Duodenal mucosa (tissue), 2 donors: ENCODE results near the gene ZCCHC10.

Source experiments
- H3K27ac ChIP-seq: one replicate; pipeline ENCODE4 v1.7.0; 2013; ENCODE audit warnings: low read depth, low read length
- H3K27me3 ChIP-seq, 2 donors: one replicate each; pipeline ENCODE4 v1.7.0; 2013; ENCODE audit warnings: low read length in 2 of 2, control low read depth in 1 of 2; ENCODE audit not compliant: insufficient read depth in 2 of 2, control insufficient read depth in 1 of 2
- H3K36me3 ChIP-seq, 2 donors: one replicate each; pipeline ENCODE4 v1.7.0; 2013; ENCODE audit warnings: low read length in 2 of 2, control low read depth in 1 of 2; ENCODE audit not compliant: insufficient read depth in 2 of 2, control insufficient read depth in 1 of 2
- H3K4me1 ChIP-seq, 2 donors: one replicate each; pipeline ENCODE4 v1.7.0; 2013; ENCODE audit warnings: low read length in 2 of 2, control low read depth in 1 of 2; ENCODE audit not compliant: insufficient read depth in 2 of 2, control insufficient read depth in 1 of 2
- H3K4me3 ChIP-seq, 2 donors: one replicate each; pipeline ENCODE4 v1.7.0; 2013; ENCODE audit warnings: low read length in 2 of 2, low read depth in 1 of 2
- H3K9ac ChIP-seq, 2 donors: one replicate each; pipeline ENCODE4 v1.7.0; 2013; ENCODE audit warnings: low read length in 2 of 2, low read depth in 1 of 2
- H3K9me3 ChIP-seq, 2 donors: one replicate each; pipeline ENCODE4 v1.7.0; 2013; ENCODE audit warnings: low read length in 2 of 2, control low read depth in 1 of 2; ENCODE audit not compliant: control insufficient read depth in 1 of 2

The ZCCHC10 gene

GRCh38 chr5:133054697-133055471 lies 28.5 kb upstream of the ZCCHC10 start:
- Histone ChIP-seq H3K9me3 (no peaks in the 10 kb centered on the region), H3K9ac (no peak overlapping the region), H3K4me3 (no peak overlapping the region), H3K27me3 (no peaks in the 10 kb centered on the region), H3K4me1 (peaks cover 25 to 29% of the 10 kb centered on the region in 2 donors), H3K27ac (no peak overlapping the region), H3K36me3 (no peaks in the 10 kb centered on the region)

GRCh38 chr5:133053448-133053847 lies 27.1 kb upstream of the ZCCHC10 start:
- H3K4me1 ChIP-seq, result peaks cover 29 to 36% of the 10 kb centered on the region in 2 donors
- no peaks in the 10 kb centered on the region for H3K9me3 ChIP-seq
- H3K4me3 ChIP-seq, result peak overlapping the region; percentile 96 to 97
- H3K27me3 ChIP-seq, result no peaks in the 10 kb centered on the region
- peak overlapping the region in 1 of 2 donors; percentile 98 for H3K9ac ChIP-seq
- H3K36me3 ChIP-seq, result no peaks in the 10 kb centered on the region
- H3K27ac ChIP-seq, result no peak overlapping the region

- H3K4me1 ChIP-seq, result peaks cover 29 to 36% of the 10 kb centered on the region in 2 donors
- peak overlapping the region; percentile 96 to 97 for H3K4me3 ChIP-seq
- H3K9ac ChIP-seq, result peak overlapping the region; percentile 98
- no peaks in the 10 kb centered on the region for H3K9me3 ChIP-seq
- peak overlapping the region; percentile 98 for H3K27ac ChIP-seq
- H3K36me3 ChIP-seq, result no peaks in the 10 kb centered on the region
- H3K27me3 ChIP-seq, result no peaks in the 10 kb centered on the region
These were observed 26.2 kb upstream of the ZCCHC10 start for GRCh38 chr5:133052317-133053175.

- Histone ChIP-seq H3K27ac (peak within 1 kb of the TSS; percentile 98), H3K27me3 (no peaks in the 10 kb centered on the region), H3K4me1 (peaks cover 29 to 31% of the 10 kb centered on the region in 2 donors), H3K4me3 (peak within 1 kb of the TSS; percentile 96 to 97), H3K9ac (peak within 1 kb of the TSS; percentile 98), H3K36me3 (no peaks in the 10 kb centered on the region), H3K9me3 (no peaks in the 10 kb centered on the region)
These were observed 25.4 kb upstream of the ZCCHC10 start, which contains the start of gene HSPA4 for GRCh38 chr5:133051542-133052316. Gene HSPA4, plus strand, starts transcription at chr5:133052013. Its CDS starts 238 bp downstream, at chr5:133052251.

- Histone ChIP-seq H3K36me3 (no peaks in the 10 kb centered on the region), H3K27ac (peak overlapping the region; percentile 98), H3K4me3 (peak overlapping the region; percentile 96 to 97), H3K27me3 (no peaks in the 10 kb centered on the region), H3K9me3 (no peaks in the 10 kb centered on the region), H3K4me1 (peaks cover 26 to 29% of the 10 kb centered on the region in 2 donors), H3K9ac (peak overlapping the region; percentile 98)
These were observed 24.8 kb upstream of the ZCCHC10 start for GRCh38 chr5:133051061-133051541.

GRCh38 chr5:133050521-133050920 lies 24.2 kb upstream of the ZCCHC10 start:
- Histone ChIP-seq H3K9ac (peak overlapping the region; percentile 98), H3K36me3 (no peaks in the 10 kb centered on the region), H3K27me3 (no peaks in the 10 kb centered on the region), H3K4me1 (peaks cover 26 to 29% of the 10 kb centered on the region in 2 donors), H3K27ac (no peak overlapping the region), H3K4me3 (peak overlapping the region; percentile 96 to 97), H3K9me3 (no peaks in the 10 kb centered on the region)

- Histone ChIP-seq H3K9ac (peak overlapping the region in 1 of 2 donors; percentile 9), H3K36me3 (no peaks in the 10 kb centered on the region), H3K27ac (no peak overlapping the region), H3K9me3 (no peaks in the 10 kb centered on the region), H3K4me3 (peak overlapping the region in 1 of 2 donors; percentile 2), H3K4me1 (peaks cover 26 to 29% of the 10 kb centered on the region in 2 donors), H3K27me3 (no peaks in the 10 kb centered on the region)
These were observed 23.3 kb upstream of the ZCCHC10 start for GRCh38 chr5:133049726-133050048.

GRCh38 chr5:133048993-133049725 lies 22.8 kb upstream of the ZCCHC10 start:
- Histone ChIP-seq H3K27ac (no peak overlapping the region), H3K27me3 (no peaks in the 10 kb centered on the region), H3K9ac (peak overlapping the region in 1 of 2 donors; percentile 9), H3K36me3 (no peaks in the 10 kb centered on the region), H3K9me3 (no peaks in the 10 kb centered on the region), H3K4me1 (peaks cover 26 to 29% of the 10 kb centered on the region in 2 donors), H3K4me3 (peak overlapping the region in 1 of 2 donors; percentile 2)

GRCh38 chr5:133047404-133047803 lies 21.1 kb upstream of the ZCCHC10 start:
- Histone ChIP-seq H3K9ac (no peak overlapping the region), H3K27me3 (no peaks in the 10 kb centered on the region), H3K27ac (no peak overlapping the region), H3K36me3 (no peaks in the 10 kb centered on the region), H3K4me1 (peaks cover 16 to 17% of the 10 kb centered on the region in 2 donors), H3K9me3 (no peaks in the 10 kb centered on the region), H3K4me3 (no peak overlapping the region)
